Astrocyte (in vitro differentiated cells and primary cell): Measurements from ENCODE around the gene CD79A.
"Not testable (repeated sequence)": the region's sequence is repeated elsewhere in the genome, so short reads cannot be mapped to it uniquely, and the experiment has no call there.

Experiments used
- CTCF ChIP-seq: IDR thresholded peaks from 2 replicates; pipeline ENCODE4 v1.5.1; 2011; ENCODE audit warnings: low read depth, mild to moderate bottlenecking, inconsistent platforms, low read length, moderate library complexity; ENCODE audit not compliant: insufficient read depth
- EZH2 ChIP-seq: IDR thresholded peaks from 2 replicates; pipeline ENCODE4 v1.6.1; 2012; ENCODE audit warnings: mild to moderate bottlenecking, low read length, inconsistent platforms; ENCODE audit not compliant: insufficient read depth

- not testable (repeated sequence) for TF ChIP-seq EZH2, CTCF
Measured at GRCh38 chr19:41914424-41914834, 37.4 kb downstream of the CD79A start.
